CD4-positive, alpha-beta memory T cell (primary cell): Measurements from ENCODE around the gene TM4SF1. TPM values are rescaled to one million over a fixed set of nuclear protein-coding genes. Genes with fewer than 3 reads are reported as not detected.
"Not testable (repeated sequence)": the region's sequence is repeated elsewhere in the genome, so short reads cannot be mapped to it uniquely, and the experiment has no call there.

ENCODE experiments used
- CTCF ChIA-PET: fragments of 350-600 bp; sonication (Branson Sonifier 250); formaldehyde crosslinking; loops from one replicate; lab custom pipeline; 2021; ENCODE audit warnings: inconsistent platforms; ENCODE audit not compliant: partially characterized antibody; lab: Charles Lee
- POLR2A ChIA-PET: fragments of 350-600 bp; sonication (Branson Sonifier 250); formaldehyde crosslinking; loops from one replicate; lab custom pipeline; 2021; ENCODE audit not compliant: partially characterized antibody; lab: Charles Lee
- DNase-seq, 5 donors: peaks; one replicate each; pipeline versions ENCODE4 v3.0.0 to v3.0.0-alpha.2; 2020 to 2022; ENCODE audit warnings: mixed read lengths in 1 of 5
- H3K27ac ChIP-seq: one replicate; pipeline ENCODE4 v1.7.0; 2013; ENCODE audit warnings: low read depth, low read length
- H3K27me3 ChIP-seq: 2 replicates; pipeline ENCODE4 v1.7.0; 2013; ENCODE audit warnings: mild to moderate bottlenecking, low read length, moderate library complexity; ENCODE audit not compliant: insufficient read depth
- H3K36me3 ChIP-seq: 2 replicates; pipeline ENCODE4 v1.7.0; 2013; ENCODE audit warnings: mild to moderate bottlenecking, low read length, moderate library complexity; ENCODE audit not compliant: insufficient read depth
- H3K4me1 ChIP-seq: 2 replicates; pipeline ENCODE4 v1.7.0; 2013; ENCODE audit warnings: mild to moderate bottlenecking, low read length, moderate library complexity; ENCODE audit not compliant: insufficient read depth
- H3K4me3 ChIP-seq, 2 donors: one replicate each; pipeline ENCODE4 v1.7.0; 2013; ENCODE audit warnings: low read length in 2 of 2, mild to moderate bottlenecking in 1 of 2
- H3K9me3 ChIP-seq, 2 donors: one replicate each; pipeline ENCODE4 v1.7.0; 2013; ENCODE audit warnings: low read length in 2 of 2, control low read depth in 1 of 2; ENCODE audit not compliant: control insufficient read depth in 1 of 2
- H3K27ac Mint-ChIP-seq, 7 donors: one replicate each; pipeline ENCODE4 v1.8.0; 2020 to 2021; ENCODE audit warnings: mixed read lengths in 7 of 7, mild to moderate bottlenecking in 6 of 7, inconsistent platforms in 3 of 7, moderate library complexity in 3 of 7
- H3K27me3 Mint-ChIP-seq, 2 donors: one replicate each; pipeline ENCODE4 v1.8.0; 2020 to 2021; ENCODE audit warnings: mixed read lengths in 2 of 2
- H3K36me3 Mint-ChIP-seq, 2 donors: one replicate each; pipeline ENCODE4 v1.8.0; 2020 to 2021; ENCODE audit warnings: mixed read lengths in 2 of 2, inconsistent platforms in 1 of 2, mild to moderate bottlenecking in 1 of 2
- H3K4me1 Mint-ChIP-seq, 4 donors: one replicate each; pipeline ENCODE4 v1.8.0; 2020 to 2021; ENCODE audit warnings: mixed read lengths in 4 of 4, mild to moderate bottlenecking in 1 of 4
- H3K4me3 Mint-ChIP-seq, 8 donors: one replicate each; pipeline ENCODE4 v1.8.0; 2020 to 2021; ENCODE audit warnings: mixed read lengths in 8 of 8, mild to moderate bottlenecking in 7 of 8, moderate library complexity in 6 of 8, inconsistent platforms in 3 of 8
- H3K9me3 Mint-ChIP-seq, 8 donors: one replicate each; pipeline ENCODE4 v1.8.0; 2020 to 2021; ENCODE audit warnings: mixed read lengths in 8 of 8, mild to moderate bottlenecking in 5 of 8, inconsistent platforms in 3 of 8, moderate library complexity in 1 of 8
- intact Hi-C: fragments of 100-400 bp; cut with micrococcal nuclease; formaldehyde crosslinking; loops from one replicate; pipeline ENCODE4 v1.15.1; 2023
- polyA plus RNA-seq, 2 donors: library from polyadenylated mRNA; unstranded; fragments of 300-500 nt; fragmentation: Illumina TruSeq; gene quantifications; one replicate each; pipeline ENCODE4 v1.2.3, GENCODE V29; 2021
- total RNA-seq, 2 experiments: library from RNA; stranded (reverse); gene quantifications; one replicate each; pipeline ENCODE4 v1.2.3, GENCODE V29; 2021

Gene TM4SF1
- total and polyA plus RNA-seq, 4 experiments from 2014 or later, result not detected

- no peak for DNase-seq
- H3K27me3 Mint-ChIP-seq, result peaks cover 8 to 12% of the 10 kb centered on the region in 2 donors
- POLR2A ChIA-PET, result no interaction called here
These were observed 37.0 kb downstream of the TM4SF1 start for GRCh38 chr3:149340310-149340933.

GRCh38 chr3:149339931-149340309 is 37.5 kb downstream of the TM4SF1 start:
- Histone ChIP-seq H3K4me3 (no peak overlapping the region), H3K27ac (no peak overlapping the region), H3K36me3 (no peaks in the 10 kb centered on the region), H3K9me3 (no peaks in the 10 kb centered on the region), H3K27me3 (no peaks in the 10 kb centered on the region), H3K4me1 (no peaks in the 10 kb centered on the region)
- ChIA-PET CTCF (interaction anchor here (1.8 kb wide), 1 partner anchor 11 kb away, joined by 5 read pairs; no protein-coding TSS in a partner anchor), POLR2A (no interaction called here)
- intact Hi-C loops, result loop anchor here (5.0 kb wide), 1 partner anchor 218 kb away; no protein-coding TSS in a partner anchor
- peaks cover 0 to 3% (median 1%) of the 10 kb centered on the region in 4 donors for H3K4me1 Mint-ChIP-seq
- no peak overlapping the region for H3K4me3 Mint-ChIP-seq
- H3K27me3 Mint-ChIP-seq, result peaks cover 8 to 12% of the 10 kb centered on the region in 2 donors
- no peak for DNase-seq
- no peak overlapping the region for H3K27ac Mint-ChIP-seq
- no peaks in the 10 kb centered on the region for H3K36me3 Mint-ChIP-seq
- H3K9me3 Mint-ChIP-seq, result peaks cover 0 to 1% (median 0%) of the 10 kb centered on the region in 8 donors

More at GRCh38 chr3:149340310-149340933, 37.0 kb downstream of the TM4SF1 start:
- Mint-ChIP-seq H3K9me3 (peaks cover 0 to 1% (median 0%) of the 10 kb centered on the region in 8 donors), H3K27ac (no peak overlapping the region), H3K4me1 (peaks cover 0 to 3% (median 1%) of the 10 kb centered on the region in 4 donors), H3K36me3 (no peaks in the 10 kb centered on the region), H3K4me3 (no peak overlapping the region)
- no peaks in the 10 kb centered on the region for H3K4me1 ChIP-seq
- H3K9me3 ChIP-seq, result no peaks in the 10 kb centered on the region
- H3K36me3 ChIP-seq, result no peaks in the 10 kb centered on the region
- intact Hi-C loops, result loop anchor here (5.0 kb wide), 1 partner anchor 218 kb away; no protein-coding TSS in a partner anchor
- no peak overlapping the region for H3K27ac ChIP-seq
- CTCF ChIA-PET, result interaction anchor here (1.0 to 1.8 kb wide), 2 partner anchors 11 to 17 kb away, joined by 4 to 5 read pairs; no protein-coding TSS in a partner anchor
- no peaks in the 10 kb centered on the region for H3K27me3 ChIP-seq
- H3K4me3 ChIP-seq, result no peak overlapping the region

GRCh38 chr3:149337486-149337885 is 40.0 kb downstream of the TM4SF1 start:
- H3K9me3 Mint-ChIP-seq, H3K4me1 ChIP-seq, H3K27ac ChIP-seq, H3K4me1 Mint-ChIP-seq, intact Hi-C loops, CTCF ChIA-PET, H3K27ac Mint-ChIP-seq, H3K36me3 Mint-ChIP-seq, H3K4me3 ChIP-seq, POLR2A ChIA-PET, H3K4me3 Mint-ChIP-seq, H3K9me3 ChIP-seq, DNase-seq, H3K36me3 ChIP-seq, H3K27me3 ChIP-seq: not testable (repeated sequence)
- peaks cover 8 to 11% of the 10 kb centered on the region in 2 donors for H3K27me3 Mint-ChIP-seq

DNA sequence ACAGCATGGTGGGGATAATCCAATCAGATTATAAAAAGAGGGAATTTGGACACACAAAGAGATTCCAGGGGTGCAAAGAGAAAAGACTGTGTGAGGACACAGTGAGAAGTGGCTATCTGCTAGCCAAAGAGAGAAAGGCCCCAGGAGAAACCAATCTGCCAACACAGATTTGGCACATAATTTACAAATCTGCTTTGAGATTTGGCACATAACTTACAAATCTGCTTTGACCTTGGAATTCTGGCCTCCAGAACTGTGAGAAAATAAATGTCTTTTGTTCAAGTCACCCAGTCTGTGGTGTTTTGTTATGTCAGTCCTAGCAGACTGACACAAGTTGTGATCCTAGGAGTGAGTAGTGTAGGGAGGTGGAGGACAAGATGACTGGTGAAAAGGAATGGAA is 40.5 kb downstream of the TM4SF1 start:
- no peak overlapping the region for H3K27ac ChIP-seq
- no peaks in the 10 kb centered on the region for H3K36me3 Mint-ChIP-seq
- intact Hi-C loops, result no loop called here
- H3K4me3 ChIP-seq, result no peak overlapping the region
- no peak overlapping the region for H3K27ac Mint-ChIP-seq
- no peak for DNase-seq
- H3K9me3 Mint-ChIP-seq, result no peaks in the 10 kb centered on the region
- POLR2A ChIA-PET, result no interaction called here
- no peak overlapping the region for H3K4me3 Mint-ChIP-seq
- H3K4me1 Mint-ChIP-seq, result peaks cover 0 to 3% (median 1%) of the 10 kb centered on the region in 4 donors
- H3K27me3 ChIP-seq, result no peaks in the 10 kb centered on the region
- H3K27me3 Mint-ChIP-seq, result peaks cover 8 to 11% of the 10 kb centered on the region in 2 donors
- no peaks in the 10 kb centered on the region for H3K4me1 ChIP-seq
- no peaks in the 10 kb centered on the region for H3K36me3 ChIP-seq
- CTCF ChIA-PET, result no interaction called here
- H3K9me3 ChIP-seq, result no peaks in the 10 kb centered on the region

DNA sequence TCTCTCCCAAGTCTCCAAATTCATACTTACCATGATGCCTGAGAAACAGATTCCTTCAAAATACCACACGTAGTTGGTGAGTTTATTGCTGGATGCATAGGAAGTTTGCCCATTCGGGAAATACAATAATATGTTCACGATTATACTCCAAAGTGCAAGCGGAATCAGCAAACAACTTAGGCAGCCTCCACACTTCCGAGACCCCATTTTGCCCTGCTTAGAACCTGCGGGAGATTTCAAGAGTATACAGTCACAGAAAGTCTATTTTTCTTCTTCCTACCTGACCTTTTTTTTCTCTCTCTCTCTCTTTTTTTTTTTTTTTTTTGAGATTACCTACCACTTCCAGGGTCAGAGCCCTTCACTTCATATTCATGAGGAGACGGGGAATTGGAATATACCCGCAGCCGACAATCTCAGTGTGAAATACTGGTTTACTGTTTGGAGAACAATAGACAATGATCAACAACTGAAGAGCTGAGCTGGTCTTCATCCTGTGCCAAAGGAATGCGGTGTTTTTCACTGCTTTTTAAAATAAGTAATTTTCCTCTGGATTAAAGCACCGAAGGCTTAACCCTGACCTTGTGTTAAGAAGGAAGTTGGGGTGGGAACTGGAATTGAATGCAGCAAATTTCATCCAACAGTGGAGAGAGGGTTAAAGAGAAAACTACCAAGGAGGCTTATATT is 44.1 kb downstream of the TM4SF1 start, which contains the start of gene TM4SF18:
Gene TM4SF18 (minus strand): TSS at position 461 of the 684 bp plus-strand sequence. CDS start 254 bp downstream, at position 207.
- H3K36me3 Mint-ChIP-seq, result no peaks in the 10 kb centered on the region
- no peak within 1 kb of the TSS for H3K27ac Mint-ChIP-seq
- CTCF ChIA-PET, result interaction anchor here (1.1 to 1.6 kb wide), 3 partner anchors 18 to 214 kb away, joined by 4 to 7 read pairs (median 5); no protein-coding TSS in a partner anchor
- no peak within 1 kb of the TSS for H3K4me3 Mint-ChIP-seq
- Histone ChIP-seq H3K4me1 (no peaks in the 10 kb centered on the region), H3K36me3 (no peaks in the 10 kb centered on the region), H3K27me3 (no peaks in the 10 kb centered on the region), H3K4me3 (no peak within 1 kb of the TSS), H3K9me3 (no peaks in the 10 kb centered on the region), H3K27ac (no peak within 1 kb of the TSS)
- DNase-seq, result no peak
- H3K4me1 Mint-ChIP-seq, result no peaks in the 10 kb centered on the region
- intact Hi-C loops, result no loop called here
- no peaks in the 10 kb centered on the region for H3K9me3 Mint-ChIP-seq
- POLR2A ChIA-PET, result no interaction called here
- H3K27me3 Mint-ChIP-seq, result peaks cover 1 to 5% of the 10 kb centered on the region in 2 donors

GRCh38 chr3:149332771-149333170 is 44.7 kb downstream of the TM4SF1 start:
- no peaks in the 10 kb centered on the region for H3K36me3 Mint-ChIP-seq
- H3K27ac ChIP-seq, result no peak overlapping the region
- H3K27me3 ChIP-seq, result no peaks in the 10 kb centered on the region
- H3K9me3 ChIP-seq, result no peaks in the 10 kb centered on the region
- intact Hi-C loops, result no loop called here
- no peaks in the 10 kb centered on the region for H3K36me3 ChIP-seq
- no peak overlapping the region for H3K4me3 Mint-ChIP-seq
- no peaks in the 10 kb centered on the region for H3K9me3 Mint-ChIP-seq
- ChIA-PET CTCF (interaction anchor here (1.0 to 1.6 kb wide), 3 partner anchors 11 to 213 kb away, joined by 4 to 7 read pairs (median 5); no protein-coding TSS in a partner anchor), POLR2A (no interaction called here)
- peaks cover 0 to 5% of the 10 kb centered on the region in 2 donors for H3K27me3 Mint-ChIP-seq
- no peak overlapping the region for H3K4me3 ChIP-seq
- no peaks in the 10 kb centered on the region for H3K4me1 ChIP-seq
- no peak for DNase-seq
- no peaks in the 10 kb centered on the region for H3K4me1 Mint-ChIP-seq
- H3K27ac Mint-ChIP-seq, result no peak overlapping the region

DNA sequence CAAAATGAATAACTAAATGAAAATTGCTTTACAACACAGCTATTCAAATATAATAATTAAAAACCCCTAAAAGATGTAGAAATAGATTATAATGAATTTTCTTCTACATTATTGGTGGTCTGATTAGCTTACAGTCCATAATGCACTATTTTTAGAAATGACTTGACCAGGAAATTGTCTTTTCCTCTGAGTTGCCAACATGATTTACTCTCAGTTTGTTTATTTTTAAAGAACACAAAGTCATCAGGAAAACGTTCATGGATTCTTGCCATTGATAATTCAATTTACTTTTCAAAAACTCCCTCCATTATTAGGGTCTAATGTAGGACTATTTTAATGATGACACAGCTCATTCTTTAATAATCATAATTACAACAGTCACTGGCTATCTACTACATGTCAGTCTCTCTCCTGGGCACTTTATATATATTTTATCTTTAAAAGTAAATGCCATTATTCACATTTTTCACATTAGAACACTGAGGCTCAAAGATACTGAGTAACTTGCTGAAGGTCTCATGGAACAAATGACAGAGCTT is 45.2 kb downstream of the TM4SF1 start:
- Histone ChIP-seq H3K27me3 (no peaks in the 10 kb centered on the region), H3K9me3 (no peaks in the 10 kb centered on the region), H3K4me3 (no peak overlapping the region), H3K4me1 (no peaks in the 10 kb centered on the region), H3K27ac (no peak overlapping the region), H3K36me3 (no peaks in the 10 kb centered on the region)
- POLR2A ChIA-PET, result no interaction called here
- no peaks in the 10 kb centered on the region for H3K9me3 Mint-ChIP-seq
- no peak overlapping the region for H3K27ac Mint-ChIP-seq
- DNase-seq, result no peak
- no peaks in the 10 kb centered on the region for H3K4me1 Mint-ChIP-seq
- intact Hi-C loops, result no loop called here
- H3K36me3 Mint-ChIP-seq, result no peaks in the 10 kb centered on the region
- CTCF ChIA-PET, result interaction anchor here (1.0 to 1.6 kb wide), 3 partner anchors 12 to 213 kb away, joined by 4 to 7 read pairs (median 5); no protein-coding TSS in a partner anchor
- H3K4me3 Mint-ChIP-seq, result no peak overlapping the region
- peaks cover 0 to 2% of the 10 kb centered on the region in 2 donors for H3K27me3 Mint-ChIP-seq
